HepG2 (cell line): ENCODE measurements around the gene CHKB. TPM values are rescaled to one million over a fixed set of nuclear protein-coding genes. Genes with fewer than 3 reads are reported as not detected.

Source experiments
- ATRX ChIP-seq: sonication (generic); formaldehyde crosslinking; IDR thresholded peaks from 2 replicates; pipeline ENCODE4 v1.4.0; 2020; ENCODE audit warnings: missing genetic modification reagents, borderline replicate concordance
- EP300 ChIP-seq, 3 experiments: sonication (generic) in 1 of 3; formaldehyde crosslinking in 1 of 3; IDR thresholded peaks; 2 replicates each; pipeline versions ENCODE4 v1.5.1 to v1.6.1; 2011 to 2020; ENCODE audit warnings: low read depth in 2 of 3, low read length in 2 of 3, borderline replicate concordance in 1 of 3, improper control_type of control experiment in 1 of 3, mild to moderate bottlenecking in 1 of 3, missing genetic modification reagents in 1 of 3, moderate library complexity in 1 of 3
- ETV5 ChIP-seq: IDR thresholded peaks from 2 replicates; pipeline ENCODE4 v1.6.1; 2018; ENCODE audit warnings: missing biosample characterization, missing genetic modification reagents, inconsistent platforms, borderline replicate concordance
- FOSL2 ChIP-seq: sonication (generic); formaldehyde crosslinking; IDR thresholded peaks from 2 replicates; pipeline ENCODE4 v1.4.0; 2020; ENCODE audit warnings: missing genetic modification reagents
- FOXK2 ChIP-seq: fragments of 450-650 bp; IDR thresholded peaks from 2 replicates; pipeline ENCODE4 v1.6.1; 2016
- GRHL1 ChIP-seq: sonication (generic); formaldehyde crosslinking; conservative IDR thresholded peaks from 2 replicates; pipeline ENCODE4 v1.8.0; 2022; ENCODE audit warnings: missing genetic modification reagents
- HMG20B ChIP-seq: conservative IDR thresholded peaks from 2 replicates; pipeline ENCODE4 v1.6.1; 2016; ENCODE audit warnings: missing genetic modification reagents, missing compliant biosample characterization
- HNRNPH1 ChIP-seq: fragments of 200-400 bp; formaldehyde crosslinking; optimal IDR thresholded peaks from 2 replicates; pipeline ENCODE3; 2017; ENCODE audit warnings: mild to moderate bottlenecking, low read depth, low read length
- KLF13 ChIP-seq: sonication (generic); formaldehyde crosslinking; IDR thresholded peaks from 2 replicates; pipeline ENCODE4 v1.4.0; 2020; ENCODE audit warnings: mild to moderate bottlenecking, missing genetic modification reagents
- KLF16 ChIP-seq, 2 experiments: sonication (generic) in 1 of 2; formaldehyde crosslinking in 1 of 2; IDR thresholded peaks; 2 replicates each; pipeline versions ENCODE4 v1.6.1 to v1.8.0; 2016 to 2023; ENCODE audit warnings: missing genetic modification reagents in 2 of 2, missing compliant biosample characterization in 1 of 2
- ONECUT2 ChIP-seq: sonication (generic); formaldehyde crosslinking; IDR thresholded peaks from 2 replicates; pipeline ENCODE4 v1.4.0; 2020; ENCODE audit warnings: missing genetic modification reagents
- PHF20 ChIP-seq: sonication (generic); formaldehyde crosslinking; IDR thresholded peaks from 2 replicates; pipeline ENCODE4 v1.5.0; 2020; ENCODE audit warnings: mild to moderate bottlenecking, missing genetic modification reagents
- POLR2G ChIP-seq: fragments of 200-400 bp; formaldehyde crosslinking; IDR thresholded peaks from 2 replicates; pipeline ENCODE4 v1.6.1; 2018; ENCODE audit warnings: mild to moderate bottlenecking, low read depth, low read length, moderate library complexity
- RBM39 ChIP-seq: fragments of 200-400 bp; formaldehyde crosslinking; IDR thresholded peaks from one replicate; pipeline ENCODE4 v1.6.1; 2018; ENCODE audit warnings: antibody characterized with exemption, mild to moderate bottlenecking, low read depth, low read length; ENCODE audit not compliant: poor library complexity, severe bottlenecking
- TEF ChIP-seq: sonication (generic); formaldehyde crosslinking; IDR thresholded peaks from 2 replicates; pipeline ENCODE4 v1.5.0; 2020; ENCODE audit warnings: missing genetic modification reagents
- TMF1 ChIP-seq: sonication (generic); formaldehyde crosslinking; IDR thresholded peaks from 2 replicates; pipeline ENCODE4 v1.8.1; 2022; ENCODE audit warnings: low read depth, missing genetic modification reagents
- TSC22D2 ChIP-seq: sonication (generic); formaldehyde crosslinking; IDR thresholded peaks from 2 replicates; pipeline ENCODE4 v1.5.1; 2020; ENCODE audit warnings: missing genetic modification reagents, mild to moderate bottlenecking, borderline replicate concordance
- ZBTB2 ChIP-seq: sonication (generic); formaldehyde crosslinking; IDR thresholded peaks from 2 replicates; pipeline ENCODE4 v1.8.0; 2022; ENCODE audit warnings: low read depth, missing genetic modification reagents
- ZFYVE20 ChIP-seq: sonication (generic); formaldehyde crosslinking; IDR thresholded peaks from 2 replicates; pipeline ENCODE4 v1.8.0; 2023; ENCODE audit warnings: low read depth, mild to moderate bottlenecking, moderate library complexity, missing genetic modification reagents, borderline replicate concordance
- ZNF160 ChIP-seq: sonication (generic); formaldehyde crosslinking; IDR thresholded peaks from 2 replicates; pipeline ENCODE4 v1.8.0; 2022; ENCODE audit warnings: mild to moderate bottlenecking, inconsistent platforms, missing genetic modification reagents
- ZNF713 ChIP-seq: sonication (generic); formaldehyde crosslinking; IDR thresholded peaks from 2 replicates; pipeline ENCODE4 v1.4.0; 2020; ENCODE audit warnings: mild to moderate bottlenecking, missing genetic modification reagents
- polyA plus RNA-seq, 8 experiments: library from polyadenylated mRNA; depleted of rRNA in 3 of 8; stranded (reverse) in 7 of 8; unstranded in 1 of 8; fragments of >200 nt; fragmentation: Illumina TruSeq in 4 of 8; extraction: Trizol in 4 of 8; gene quantifications; 2 replicates each; pipeline versions ENCODE4 v1.2.1 to v1.2.3, GENCODE V29; 2011 to 2016; ENCODE audit warnings: low read depth in 4 of 8, missing spikeins in 1 of 8, mixed read lengths in 1 of 8; ENCODE audit not compliant: insufficient read depth in 1 of 8
- total RNA-seq, 5 experiments: library from RNA; depleted of rRNA; stranded (reverse); fragments of >200 nt; fragmentation: Illumina TruSeq; extraction: Trizol; gene quantifications; 2 replicates each; pipeline ENCODE4 v1.2.3, GENCODE V29; 2016; ENCODE audit warnings: low read depth in 1 of 5
- TF ChIP-seq, protein P1 (sequence below): sonication (generic); formaldehyde crosslinking; IDR thresholded peaks from 2 replicates; pipeline ENCODE4 v1.8.0; 2022; ENCODE audit warnings: mild to moderate bottlenecking, missing genetic modification reagents, borderline replicate concordance
- TF ChIP-seq, protein P2 (sequence below): sonication (generic); formaldehyde crosslinking; IDR thresholded peaks from 2 replicates; pipeline ENCODE4 v1.4.0; 2020; ENCODE audit warnings: mild to moderate bottlenecking, missing genetic modification reagents

CHKB gene
- total and polyA plus RNA-seq, 2 of the 13 experiments (the other 11 are each of a cell fraction or from before 2014, with no cell fraction given), result 24.5 to 42.7 TPM

GRCh38 chr22:50562523-50563412 lies 19.9 kb downstream of the CHKB start, which contains the start of gene SYCE3 (continued):
- TF ChIP-seq ZNF713 (no peak), TMF1 (CRISPR knock-in tag) (no peak), EP300 (IDR thresholded peaks at IDR 0.05; ENCODE audit: low read depth in 2 of 2, low read length in 2 of 2) (no peak), EP300 (CRISPR knock-in tag; IDR thresholded peaks at IDR 0.05; ENCODE audit: borderline replicate concordance) (no peak), KLF13 (CRISPR knock-in tag) (no peak), FOSL2 (CRISPR knock-in tag) (no peak; the same call in 1 of the 2 replicates), ZFYVE20 (no peak), TEF (no peak), ZNF160 (CRISPR knock-in tag) (no peak), KLF16 (CRISPR knock-in tag; IDR thresholded peaks at IDR 0.05) (no peak; a peak in 1 of 4 replicates), TSC22D2 (peak; percentile 44; the same call in 1 of the 2 replicates), GRHL1 (CRISPR knock-in tag) (no peak), HNRNPH1 (peak; percentile 45), POLR2G (peak; percentile 74), ATRX (CRISPR knock-in tag) (no peak), ONECUT2 (CRISPR knock-in tag) (no peak), RBM39 (peak; percentile 63), ZBTB2 (CRISPR knock-in tag) (no peak), HMG20B (no peak), PHF20 (peak; percentile 69), FOXK2 (no peak), ETV5 (CRISPR knock-in tag) (peak; percentile 93)
- TF ChIP-seq, protein P1, sequence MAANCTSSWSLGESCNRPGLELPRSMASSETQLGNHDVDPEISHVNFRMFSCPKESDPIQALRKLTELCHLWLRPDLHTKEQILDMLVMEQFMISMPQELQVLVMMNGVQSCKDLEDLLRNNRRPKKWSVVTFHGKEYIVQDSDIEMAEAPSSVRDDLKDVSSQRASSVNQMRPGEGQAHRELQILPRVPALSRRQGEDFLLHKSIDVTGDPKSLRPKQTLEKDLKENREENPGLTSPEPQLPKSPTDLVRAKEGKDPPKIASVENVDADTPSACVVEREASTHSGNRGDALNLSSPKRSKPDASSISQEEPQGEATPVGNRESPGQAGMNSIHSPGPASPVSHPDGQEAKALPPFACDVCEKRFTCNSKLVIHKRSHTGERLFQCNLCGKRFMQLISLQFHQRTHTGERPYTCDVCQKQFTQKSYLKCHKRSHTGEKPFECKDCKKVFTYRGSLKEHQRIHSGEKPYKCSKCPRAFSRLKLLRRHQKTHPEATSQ (CRISPR knock-in tag), result no peak
- TF ChIP-seq, protein P2, sequence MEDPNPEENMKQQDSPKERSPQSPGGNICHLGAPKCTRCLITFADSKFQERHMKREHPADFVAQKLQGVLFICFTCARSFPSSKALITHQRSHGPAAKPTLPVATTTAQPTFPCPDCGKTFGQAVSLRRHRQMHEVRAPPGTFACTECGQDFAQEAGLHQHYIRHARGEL (CRISPR knock-in tag), result no peak
